GM12891 (cell line): ENCODE data around the gene MAEL.

Source experiments
- DNase-seq: peaks from one replicate; pipeline ENCODE4 v3.0.0; 2011; ENCODE audit warnings: low spot score; ENCODE audit not compliant: insufficient read length
- FAIRE-seq: peaks from 2 replicates; lab custom pipeline; 2011; peaks lifted over from hg19 to GRCh38; lab: Jason Lieb, UNC
- PAX5 ChIP-seq: IDR thresholded peaks from 2 replicates; pipeline ENCODE4 v1.6.1; 2011; ENCODE audit warnings: low read length, moderate library complexity, mild to moderate bottlenecking; ENCODE audit not compliant: insufficient read depth, severe bottlenecking
- POLR2A ChIP-seq: IDR thresholded peaks from 2 replicates; pipeline ENCODE4 v1.6.1; 2011; ENCODE audit warnings: low read depth, low read length, control low read depth
- POLR2AphosphoS5 ChIP-seq: IDR thresholded peaks from 2 replicates; pipeline ENCODE4 v1.6.1; 2011; ENCODE audit warnings: low read depth, low read length, control low read depth
- POU2F2 ChIP-seq: IDR thresholded peaks from 2 replicates; pipeline ENCODE4 v1.6.1; 2011; ENCODE audit warnings: low read depth, mild to moderate bottlenecking, control low read depth, low read length, moderate library complexity
- SPI1 ChIP-seq: IDR thresholded peaks from 2 replicates; pipeline ENCODE4 v1.6.1; 2011; ENCODE audit warnings: low read depth, low read length, control low read depth
- TAF1 ChIP-seq: IDR thresholded peaks from 2 replicates; pipeline ENCODE4 v1.6.1; 2011; ENCODE audit warnings: low read depth, low read length, control low read depth

MAEL gene

DNA sequence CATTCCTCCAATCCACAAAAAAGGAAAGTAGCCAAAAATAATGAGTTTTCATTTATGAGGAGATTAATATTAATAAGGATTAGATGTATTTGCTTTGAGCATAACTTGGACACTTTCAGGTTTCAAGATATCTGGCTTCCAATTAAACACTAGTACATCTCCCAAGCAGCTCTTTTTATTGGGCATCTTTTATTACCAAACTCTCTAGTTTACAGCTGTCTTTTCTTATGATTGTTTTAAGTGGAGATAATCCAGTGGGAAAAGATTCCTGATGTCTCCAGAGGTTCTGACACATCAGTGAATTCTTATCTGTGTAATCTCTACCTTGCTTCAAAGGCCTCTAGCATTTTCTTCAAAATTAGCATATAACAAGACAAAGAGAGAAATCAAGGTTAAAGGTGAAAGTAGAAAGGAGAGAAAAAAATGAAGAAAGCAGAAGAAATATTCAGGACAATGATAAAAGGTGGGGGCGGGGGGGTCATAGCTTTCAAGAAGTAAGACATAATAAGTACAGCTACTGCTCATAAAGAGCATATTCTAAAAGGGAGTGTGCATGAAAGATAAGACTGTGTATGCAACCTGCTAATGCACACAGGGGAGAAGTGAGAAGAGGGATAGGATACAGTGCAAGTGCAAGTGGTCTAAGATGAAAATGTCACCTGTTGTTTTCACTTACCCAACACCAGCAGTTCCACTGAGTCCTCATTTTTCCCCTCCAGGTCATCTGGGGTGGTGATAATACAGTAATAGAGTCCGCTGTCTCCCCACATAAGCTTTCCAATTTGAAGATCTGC lies 32.8 kb upstream of the MAEL start:
- TF ChIP-seq TAF1 (no peak), POLR2A (no peak), POLR2AphosphoS5 (no peak), POU2F2 (no peak), PAX5 (no peak), SPI1 (no peak)
- DNase-seq: no peak
- FAIRE-seq: no peak

- no peak for DNase-seq
- FAIRE-seq: no peak
- TF ChIP-seq PAX5: no peak
- no peak for TF ChIP-seq TAF1
- TF ChIP-seq SPI1: no peak
- no peak for TF ChIP-seq POLR2AphosphoS5
- no peak for TF ChIP-seq POLR2A
- no peak for TF ChIP-seq POU2F2
Observed at GRCh38 chr1:166956872-166957271, 32.2 kb upstream of the MAEL start.

DNA sequence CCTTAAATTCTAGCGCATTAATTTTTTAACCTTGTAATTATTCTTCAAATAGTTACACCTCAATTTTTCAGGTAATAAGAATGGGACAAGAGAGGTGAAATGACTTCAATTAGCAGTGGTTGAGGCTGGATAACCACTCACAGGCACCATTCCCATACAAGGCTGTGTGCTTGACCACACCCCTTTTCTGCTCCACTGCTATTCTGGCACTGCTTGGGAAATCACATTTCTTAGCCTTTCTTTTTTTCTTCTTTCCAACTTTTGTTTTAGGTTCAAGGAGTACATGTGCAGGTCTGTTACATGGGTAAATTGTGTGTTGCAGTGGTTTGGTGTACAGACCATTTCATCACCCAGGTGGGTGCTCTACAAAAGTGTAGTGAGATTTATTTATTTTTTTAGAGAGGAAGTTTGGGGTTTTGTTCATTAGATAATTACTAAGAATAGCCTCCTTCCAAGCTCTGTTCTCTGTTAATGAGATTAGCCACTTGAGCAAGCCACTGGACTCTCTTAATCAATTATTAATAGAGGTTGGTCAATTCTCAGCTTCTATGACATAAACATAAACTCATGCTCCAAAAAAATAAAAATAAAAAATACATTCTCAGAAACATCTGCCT lies 28.1 kb upstream of the MAEL start:
- no peak for TF ChIP-seq PAX5
- DNase-seq (no peak), FAIRE-seq (no peak)

GRCh38 chr1:166969074-166969677 lies 19.9 kb upstream of the MAEL start:
- no peak for FAIRE-seq

DNA sequence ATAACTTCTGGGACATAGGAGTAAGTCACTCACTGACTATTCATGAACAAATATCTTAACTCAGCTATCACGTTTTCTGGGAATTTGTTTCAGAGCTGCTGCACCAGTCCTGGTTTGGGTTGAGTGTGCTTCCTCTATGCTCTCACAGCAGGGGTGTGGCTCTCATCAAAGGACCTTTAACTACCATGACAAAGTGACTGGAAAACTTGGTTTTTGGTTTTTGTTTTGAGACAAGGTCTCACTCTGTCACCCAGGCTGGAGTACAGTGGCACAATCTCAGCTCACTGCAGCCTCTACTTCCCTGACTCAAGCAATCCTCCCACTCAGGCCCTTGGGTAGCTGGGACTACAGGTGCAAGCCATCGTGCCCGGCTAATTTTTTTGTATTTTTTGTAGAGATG lies 17.8 kb upstream of the MAEL start:
- DNase-seq (no peak), FAIRE-seq (no peak)
- TF ChIP-seq SPI1: no peak
- no peak for TF ChIP-seq POLR2AphosphoS5
- TF ChIP-seq POU2F2: no peak
- no peak for TF ChIP-seq PAX5
- TF ChIP-seq TAF1: no peak
- TF ChIP-seq POLR2A: no peak

More at GRCh38 chr1:166969074-166969677, 19.9 kb upstream of the MAEL start:
- no peak for DNase-seq
- TF ChIP-seq TAF1: no peak
- TF ChIP-seq PAX5: no peak
- TF ChIP-seq POLR2AphosphoS5: no peak
- TF ChIP-seq SPI1: 0 out of 2 replicates have a peak, but pooled peaks have one; percentile 14
- no peak for TF ChIP-seq POU2F2

- DNase-seq (no peak), FAIRE-seq (no peak)
Observed at GRCh38 chr1:166972193-166972592, 16.9 kb upstream of the MAEL start.

GRCh38 chr1:166972826-166973225 lies 16.3 kb upstream of the MAEL start:
- FAIRE-seq (no peak), DNase-seq (no peak)
- TF ChIP-seq POU2F2: no peak
- TF ChIP-seq TAF1: no peak
- TF ChIP-seq POLR2AphosphoS5: no peak
- TF ChIP-seq POLR2A: no peak
- TF ChIP-seq SPI1: no peak
- no peak for TF ChIP-seq PAX5

More at GRCh38 chr1:166972193-166972592, 16.9 kb upstream of the MAEL start:
- TF ChIP-seq POLR2A: no peak
- no peak for TF ChIP-seq TAF1
- TF ChIP-seq POLR2AphosphoS5: no peak
- TF ChIP-seq SPI1: no peak
- no peak for TF ChIP-seq POU2F2
- no peak for TF ChIP-seq PAX5

DNA sequence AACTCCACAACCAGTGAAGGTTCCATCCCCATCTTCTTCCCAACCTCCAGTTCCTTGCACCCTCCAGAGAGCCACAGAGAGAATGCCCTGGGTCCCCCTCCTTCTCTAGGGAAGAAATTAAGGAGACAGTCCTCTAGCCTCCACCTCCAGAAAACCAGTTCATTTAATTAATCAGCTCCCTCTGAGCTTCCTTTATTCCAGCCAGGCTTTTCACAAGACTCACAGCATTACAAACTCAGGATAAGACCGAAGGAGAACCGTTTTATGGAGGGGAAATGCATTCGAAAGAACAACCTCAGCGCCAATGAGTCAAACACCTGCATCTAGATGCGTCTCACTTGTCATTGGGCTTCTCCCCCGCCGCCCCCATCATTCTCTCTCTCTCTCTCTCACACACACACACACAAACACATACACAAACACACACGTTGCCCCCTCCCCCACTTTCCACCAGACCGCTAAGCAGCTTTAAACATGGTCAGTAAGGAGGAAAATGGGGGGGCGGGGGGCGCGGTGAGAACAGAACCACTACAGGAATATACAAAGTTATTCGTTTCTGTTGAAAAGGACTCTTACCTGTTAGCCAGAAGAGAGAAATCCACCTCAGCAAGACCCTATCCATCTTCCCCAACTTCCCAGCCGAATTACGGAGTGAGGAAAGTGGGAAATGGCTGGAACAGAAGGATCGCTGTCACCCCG lies 14.3 kb upstream of the MAEL start:
- DNase-seq (no peak), FAIRE-seq (peak; percentile 48)
- TF ChIP-seq TAF1 (no peak), PAX5 (no peak), POLR2A (no peak), POU2F2 (no peak), SPI1 (no peak), POLR2AphosphoS5 (no peak)

DNA sequence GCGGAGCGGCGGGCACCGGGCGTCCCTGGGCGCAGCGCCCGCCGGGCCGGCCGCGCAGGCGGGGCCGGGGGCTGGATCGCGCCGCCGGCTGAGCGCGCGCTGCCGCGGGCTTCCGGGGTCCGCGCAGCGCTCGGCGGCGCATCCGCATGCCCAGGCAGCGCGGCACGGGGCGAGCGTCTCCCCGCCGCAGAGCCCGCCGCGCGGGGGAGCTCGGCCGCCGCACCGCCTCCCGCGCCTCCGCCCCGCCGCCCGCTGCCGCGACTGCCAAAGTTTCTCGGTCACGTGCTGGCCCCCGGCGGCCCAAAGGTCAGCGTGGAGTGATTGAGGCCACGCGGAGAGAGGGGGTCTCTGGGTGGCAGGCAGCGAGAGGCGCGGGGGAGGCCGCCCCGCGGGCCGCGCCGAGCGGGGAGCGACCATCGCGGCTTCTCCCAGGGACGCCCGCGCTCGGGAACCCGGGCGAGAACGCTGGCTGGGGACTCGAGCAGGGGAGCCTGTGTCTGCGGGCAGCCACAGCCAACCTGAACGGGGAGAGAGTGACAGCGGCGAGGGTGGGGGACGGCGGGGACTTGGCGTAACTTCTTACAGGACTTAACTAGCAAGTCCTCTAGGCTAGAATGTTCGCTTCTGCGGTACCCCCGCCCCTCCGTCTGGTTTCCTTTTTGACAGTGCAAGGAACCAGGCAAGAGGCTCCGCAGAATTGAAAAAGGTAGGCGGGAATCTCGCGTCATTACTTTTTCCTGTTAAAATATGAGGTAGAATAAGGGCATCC lies 13.5 kb upstream of the MAEL start, which contains the start of gene ILDR2:
Gene ILDR2, minus strand, starts transcription at position 180 of the 769 bp plus-strand sequence. CDS start 272 bp downstream, outside the sequence.
- peak; percentile 69 for FAIRE-seq
- TF ChIP-seq PAX5: no peak
- TF ChIP-seq POLR2A: no peak
- TF ChIP-seq POU2F2: no peak
- no peak for TF ChIP-seq SPI1
- peak; percentile 61 for DNase-seq

GRCh38 chr1:166977951-166978350 lies 11.1 kb upstream of the MAEL start:
- DNase-seq: no peak
- FAIRE-seq: no peak
- TF ChIP-seq SPI1 (no peak), POLR2AphosphoS5 (no peak), POU2F2 (no peak)
